ENCODE data around the gene WNT6.

- TF ChIP-seq CTCF (IDR thresholded peaks at IDR 0.05; ENCODE audit: low read length) (no peak), EZH2phosphoT487 (IDR thresholded peaks at IDR 0.05; ENCODE audit: low read length) (no peak), EZH2 (optimal IDR thresholded peaks at IDR 0.05; ENCODE audit: low read depth, low read length) (no peak)
Observed at GRCh38 chr2:218855305-218856166, 4.1 kb upstream of the WNT6 start.
